ENCODE data around the gene SUPT6H. TPM values are rescaled to one million over a fixed set of nuclear protein-coding genes. Genes with fewer than 3 reads are reported as not detected.

Gene SUPT6H
- total RNA-seq, result 95.8 and 104 TPM in 2 replicates

DNA sequence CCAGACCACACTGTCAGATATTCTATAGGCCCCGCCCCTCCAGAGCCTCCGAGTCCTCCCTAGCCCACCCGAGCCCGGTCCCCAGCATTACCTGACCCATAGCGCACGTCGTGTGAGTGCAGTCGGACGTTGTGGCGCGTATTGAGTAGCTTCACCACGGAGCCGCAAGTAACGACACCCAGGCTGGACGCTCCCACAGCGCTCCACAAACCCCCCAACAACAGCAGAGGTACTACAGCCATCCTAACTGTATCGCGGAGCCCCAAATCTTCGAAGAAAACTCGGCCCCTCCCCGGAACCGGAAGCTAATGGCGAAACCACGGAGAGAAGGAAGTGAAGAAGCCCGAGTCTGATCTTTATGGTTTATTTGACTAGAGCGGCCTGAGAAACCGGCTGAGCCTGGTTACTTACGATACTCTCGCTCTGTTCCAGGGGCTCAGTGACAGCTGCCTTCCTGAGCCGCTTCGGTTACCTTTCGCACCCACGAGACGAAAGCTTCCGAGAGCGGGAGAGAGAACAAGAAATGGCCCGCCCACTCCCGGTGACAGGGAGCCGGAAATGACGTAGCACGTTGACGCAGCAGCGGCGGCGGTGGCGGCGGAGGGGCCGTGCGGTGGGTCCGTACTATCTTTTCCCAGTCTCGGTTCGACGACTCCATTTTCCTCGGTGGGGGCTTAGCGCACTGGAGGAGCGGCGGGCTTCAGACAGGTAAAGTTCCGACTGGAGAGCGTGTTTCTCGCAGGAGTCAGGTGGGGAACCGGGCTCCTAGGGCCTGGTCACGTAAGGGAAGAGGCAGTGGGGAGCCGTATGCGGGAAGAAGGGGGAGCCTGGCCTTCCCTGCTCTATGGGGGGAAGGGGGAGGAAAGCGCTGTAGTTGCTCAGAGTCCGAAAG is at the start of gene SUPT6H, which contains the start of gene SDF2:
SUPT6H (plus strand) TSS at position 571 of the 892 bp plus-strand sequence. CDS start 11,197 bp downstream, outside the sequence.
SDF2 (minus strand) TSS at position 272 of the 892 bp plus-strand sequence; CDS start at position 242, 30 bp downstream.
- intact Hi-C loops (cut with micrococcal nuclease), result loop anchor here (1.0 to 10.0 kb wide), 10 partner anchors 17 to 1010 kb away; partner anchors contain the start of genes ALDOC, BLTP2, FAM222B and PROCA1

DNA sequence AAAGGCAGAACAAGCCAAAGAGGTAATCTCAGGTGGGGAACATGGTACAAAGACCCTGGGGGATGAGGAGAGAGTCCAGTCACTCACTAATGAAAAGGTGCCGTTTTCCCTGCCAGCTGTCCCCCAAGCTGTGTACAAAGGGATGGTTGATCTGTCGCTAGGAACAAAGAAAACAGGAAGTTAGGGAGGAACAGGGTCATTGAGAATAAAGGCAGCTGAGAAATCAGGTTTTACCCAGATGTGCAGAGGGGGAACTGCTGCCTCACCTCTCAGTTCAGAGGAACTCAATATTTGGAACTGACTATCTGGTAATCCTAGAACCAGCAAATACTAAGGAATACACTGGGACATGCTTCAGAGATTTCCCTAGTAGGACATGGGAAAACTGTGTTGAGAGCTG is 49.5 kb upstream of the SUPT6H start:
- intact Hi-C loops (cut with micrococcal nuclease), result loop anchor here (5.0 kb wide), 1 partner anchor 65 kb away; no protein-coding TSS in a partner anchor

DNA sequence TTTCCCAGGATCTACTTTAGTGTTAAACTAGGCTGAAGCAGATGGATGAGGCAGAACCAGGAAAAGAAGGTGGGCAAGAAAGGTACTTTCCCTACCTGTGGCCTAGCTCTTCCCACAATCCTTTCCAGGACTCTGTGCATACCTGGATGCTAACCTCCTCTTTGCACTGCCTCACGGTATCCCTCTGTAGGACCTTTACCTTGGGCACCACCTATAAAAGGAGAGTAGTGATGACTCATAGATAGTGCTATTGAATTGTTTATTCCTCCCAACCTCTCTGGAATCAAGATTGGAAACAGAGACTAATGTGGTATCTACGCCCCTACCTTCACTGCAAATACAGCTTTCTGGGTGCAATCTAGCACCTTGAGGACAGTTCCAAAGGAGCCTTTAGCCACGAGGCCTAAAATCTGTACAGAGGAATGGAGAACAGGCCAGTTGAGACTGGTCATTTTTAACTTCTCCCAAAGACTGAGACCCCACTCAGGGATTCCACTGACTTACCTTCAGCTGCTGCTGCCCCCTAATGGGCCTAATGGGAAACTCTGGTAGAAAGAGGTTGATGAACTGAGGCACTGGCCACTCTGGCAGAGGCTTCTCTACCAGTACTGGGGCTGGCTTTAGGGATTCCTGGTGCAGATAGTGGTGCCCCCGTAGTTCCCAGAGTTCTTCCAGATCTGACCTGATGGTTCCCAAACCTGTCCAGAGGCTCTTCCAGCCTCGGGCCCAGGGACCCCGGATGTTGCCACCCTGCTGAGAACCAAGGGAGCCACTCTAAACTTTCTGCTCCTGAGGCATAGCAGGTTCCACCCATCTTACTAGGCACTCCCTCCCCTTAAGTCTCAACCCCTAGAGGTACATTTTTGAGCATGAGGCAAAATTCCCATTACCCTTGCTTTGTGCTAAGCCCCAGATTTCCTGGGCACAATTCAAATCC is 48.8 kb upstream of the SUPT6H start:
- intact Hi-C loops (cut with micrococcal nuclease), result loop anchor here (5.0 kb wide), 1 partner anchor 66 kb away; no protein-coding TSS in a partner anchor

DNA sequence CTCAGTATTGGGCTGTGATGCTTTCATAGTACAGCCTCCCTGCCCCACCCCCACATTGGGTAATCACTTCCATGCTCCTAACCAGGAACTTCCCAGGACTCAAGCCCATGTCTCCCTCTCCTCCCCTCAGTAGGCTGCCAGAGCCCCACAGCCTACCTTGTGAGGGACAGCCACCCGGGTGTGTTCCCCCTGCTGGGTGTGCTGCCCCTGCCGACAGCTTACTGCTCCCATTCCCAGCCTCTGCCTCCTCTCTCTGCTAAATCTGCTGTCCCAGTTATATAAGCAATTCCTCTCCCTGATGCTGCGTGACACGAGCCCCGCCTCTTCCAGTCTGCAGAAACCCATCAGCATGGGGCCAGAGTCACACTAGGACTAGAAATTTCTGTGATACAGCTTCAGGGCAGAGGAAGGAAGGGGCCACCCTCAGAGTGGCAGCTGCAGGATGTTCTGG is 48.0 kb upstream of the SUPT6H start, which contains the start of gene RSKR:
RSKR (minus strand) TSS at position 255 of the 451 bp plus-strand sequence; CDS start at position 231, 24 bp downstream.
- intact Hi-C loops (cut with micrococcal nuclease), result loop anchor here (5.0 kb wide), 1 partner anchor 67 kb away; no protein-coding TSS in a partner anchor

DNA sequence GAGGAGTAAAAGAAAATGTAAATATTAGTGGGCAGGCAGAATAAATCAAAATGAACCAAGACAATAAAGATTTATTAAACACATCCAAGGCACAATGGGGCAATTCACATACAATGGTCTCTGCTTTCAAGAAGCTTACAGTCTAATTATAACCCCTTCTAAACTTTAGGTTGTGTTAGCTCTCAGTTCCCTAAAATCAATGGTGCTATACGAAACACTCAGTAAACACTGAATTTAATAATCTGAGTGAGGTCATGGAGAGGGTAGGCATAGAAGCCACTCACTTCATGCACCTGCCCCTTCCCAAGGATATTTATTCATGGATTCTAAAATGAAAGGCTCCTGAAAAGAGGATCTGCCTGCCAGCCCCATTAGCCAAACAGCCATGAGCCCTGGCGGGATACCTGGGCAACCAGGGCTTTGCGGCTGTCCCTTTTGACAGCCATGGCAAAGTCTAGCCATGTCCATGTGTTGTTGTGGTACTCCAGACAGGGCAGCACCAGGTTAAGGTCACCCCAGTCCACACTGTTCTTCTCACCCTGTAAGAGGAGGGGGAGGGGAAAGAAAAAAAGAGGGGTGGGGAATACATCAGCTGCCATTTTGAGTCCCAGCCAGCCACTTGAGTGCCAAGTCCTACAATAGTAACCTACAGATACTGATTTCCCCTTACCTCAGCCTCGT is 46.6 kb upstream of the SUPT6H start:
- intact Hi-C loops (cut with micrococcal nuclease), result no loop called here

DNA sequence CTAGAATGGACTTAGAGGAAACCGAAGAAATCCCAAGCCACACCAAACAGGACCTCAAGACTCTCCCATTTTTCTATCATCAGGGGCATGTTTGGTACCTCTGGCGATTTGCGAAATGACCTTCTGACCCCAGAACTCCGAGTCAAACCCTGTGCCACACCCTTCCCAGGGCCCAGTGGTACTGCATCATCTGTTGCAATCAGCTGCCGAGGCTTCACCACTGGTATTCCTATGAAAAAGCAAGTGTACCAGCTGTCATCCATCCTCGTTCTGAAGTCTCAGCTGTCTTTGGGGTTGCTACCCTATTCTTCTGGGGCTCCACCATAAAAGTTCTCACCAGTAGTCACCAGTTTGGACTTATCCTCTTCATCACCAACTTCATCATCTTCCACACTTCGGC is 45.7 kb upstream of the SUPT6H start:
- intact Hi-C loops (cut with micrococcal nuclease), result no loop called here

DNA sequence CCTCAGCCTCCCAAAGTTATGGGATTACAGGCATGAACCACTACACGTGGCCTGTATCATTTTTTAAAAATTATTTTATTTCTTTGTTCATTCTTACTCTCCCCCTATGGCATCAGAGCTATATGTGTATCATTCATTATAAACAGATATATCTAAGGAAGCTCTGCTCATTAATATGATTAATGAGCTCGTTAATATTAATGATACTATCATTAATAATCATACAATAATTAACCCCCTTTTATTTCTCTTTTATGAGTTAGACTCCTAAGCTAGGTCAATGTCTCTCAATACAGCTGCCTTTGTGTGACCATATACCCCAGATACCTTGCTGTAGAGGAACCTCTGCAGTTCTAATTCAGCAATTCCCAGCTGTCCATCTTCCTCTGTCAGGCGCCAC is 43.5 kb upstream of the SUPT6H start:
- intact Hi-C loops (cut with micrococcal nuclease), result no loop called here

DNA sequence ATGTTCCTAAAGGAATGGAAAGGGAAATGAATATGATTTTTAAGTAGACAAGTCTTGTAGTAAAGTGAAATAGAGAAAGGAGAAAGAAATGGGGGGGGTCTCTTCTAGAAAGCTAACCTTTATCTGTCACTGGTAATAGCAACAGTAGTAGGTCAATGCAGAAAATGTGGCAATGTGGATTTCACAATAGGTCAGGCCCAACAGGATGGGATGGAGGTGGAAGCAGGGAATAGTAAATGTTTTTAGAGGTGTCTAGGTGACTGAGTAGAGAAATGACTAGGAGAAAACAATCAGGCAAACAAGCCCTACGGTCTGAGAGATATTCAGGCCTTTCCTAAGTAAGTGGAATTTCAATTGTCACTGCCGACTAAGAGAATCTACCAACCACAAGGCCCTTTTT is 42.0 kb upstream of the SUPT6H start:
- intact Hi-C loops (cut with micrococcal nuclease), result no loop called here

DNA sequence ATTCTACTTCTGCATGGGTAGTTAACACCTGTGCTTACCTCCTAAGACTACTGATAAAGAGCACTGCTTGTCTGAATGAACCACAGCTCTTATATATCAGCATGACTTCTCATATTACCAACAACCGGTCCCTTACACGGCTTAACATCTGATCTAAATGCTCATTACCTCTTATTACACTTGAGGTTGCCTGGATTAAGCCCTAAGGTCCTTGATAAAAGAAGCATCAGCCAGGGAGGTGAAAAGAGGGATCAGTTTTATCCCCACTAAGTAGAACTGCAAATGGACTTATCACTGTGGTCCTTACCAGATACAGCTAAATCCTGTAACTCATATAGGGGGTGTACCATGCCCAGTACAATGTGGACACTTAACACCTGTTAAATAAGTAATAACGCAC is 39.8 kb upstream of the SUPT6H start:
- intact Hi-C loops (cut with micrococcal nuclease), result no loop called here

DNA sequence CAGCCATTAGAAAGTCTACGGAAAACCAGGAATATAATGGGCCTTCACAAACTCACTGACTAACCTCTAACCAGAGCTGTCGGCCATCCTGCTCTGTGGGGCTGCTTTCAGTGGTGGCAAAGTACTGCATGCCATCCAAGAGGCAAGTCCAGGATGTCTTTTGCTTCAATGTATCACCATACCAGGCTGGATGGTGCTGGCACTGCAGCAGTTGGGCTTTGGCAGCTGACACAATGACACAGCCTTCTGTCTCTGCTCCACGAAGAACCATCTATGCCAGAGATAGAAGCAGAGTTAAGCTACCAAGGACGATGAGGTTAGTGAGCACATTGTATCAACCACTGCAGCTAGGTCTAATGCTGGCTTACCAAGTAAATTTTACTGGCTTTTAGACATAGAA is 38.3 kb upstream of the SUPT6H start:
- intact Hi-C loops (cut with micrococcal nuclease), result no loop called here

DNA sequence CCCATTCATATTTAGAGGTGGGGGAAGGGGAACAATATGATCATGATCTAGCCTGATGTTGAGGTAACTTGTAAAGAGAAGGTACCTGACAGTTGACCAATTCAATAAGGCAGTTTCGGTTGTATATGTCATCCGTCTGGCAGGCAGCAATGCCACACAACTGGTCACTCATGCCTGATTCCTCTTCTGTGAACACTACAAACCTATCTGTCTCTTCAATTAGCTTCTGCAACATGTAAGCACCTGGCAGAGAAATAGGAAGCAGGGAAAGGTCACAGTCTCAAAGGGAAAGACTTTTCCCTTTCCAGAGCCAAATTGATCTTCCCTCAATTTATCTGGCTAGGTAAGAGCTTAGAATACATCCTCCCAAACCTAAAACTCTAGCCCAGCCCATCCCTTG is 37.9 kb upstream of the SUPT6H start:
- intact Hi-C loops (cut with micrococcal nuclease), result no loop called here

DNA sequence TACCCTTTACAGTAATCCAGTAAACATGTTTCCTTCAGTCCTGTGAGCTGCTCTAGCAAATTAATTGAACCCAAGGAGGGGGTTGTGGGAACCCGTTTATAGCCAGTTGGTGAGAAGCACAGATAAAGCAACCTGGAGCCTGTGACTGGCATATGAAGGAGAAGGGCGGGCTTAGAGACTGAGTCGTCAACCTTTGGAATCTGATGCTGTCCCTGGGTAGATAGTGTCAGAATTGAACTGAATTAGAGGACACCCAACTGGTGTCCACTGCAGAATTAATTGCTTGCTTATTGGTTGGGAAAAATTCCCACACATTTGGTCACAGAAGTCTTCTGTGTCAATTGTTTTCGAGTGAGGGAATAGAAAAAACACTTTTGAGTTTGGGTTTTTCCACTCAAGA is 35.2 kb upstream of the SUPT6H start:
- intact Hi-C loops (cut with micrococcal nuclease), result no loop called here

DNA sequence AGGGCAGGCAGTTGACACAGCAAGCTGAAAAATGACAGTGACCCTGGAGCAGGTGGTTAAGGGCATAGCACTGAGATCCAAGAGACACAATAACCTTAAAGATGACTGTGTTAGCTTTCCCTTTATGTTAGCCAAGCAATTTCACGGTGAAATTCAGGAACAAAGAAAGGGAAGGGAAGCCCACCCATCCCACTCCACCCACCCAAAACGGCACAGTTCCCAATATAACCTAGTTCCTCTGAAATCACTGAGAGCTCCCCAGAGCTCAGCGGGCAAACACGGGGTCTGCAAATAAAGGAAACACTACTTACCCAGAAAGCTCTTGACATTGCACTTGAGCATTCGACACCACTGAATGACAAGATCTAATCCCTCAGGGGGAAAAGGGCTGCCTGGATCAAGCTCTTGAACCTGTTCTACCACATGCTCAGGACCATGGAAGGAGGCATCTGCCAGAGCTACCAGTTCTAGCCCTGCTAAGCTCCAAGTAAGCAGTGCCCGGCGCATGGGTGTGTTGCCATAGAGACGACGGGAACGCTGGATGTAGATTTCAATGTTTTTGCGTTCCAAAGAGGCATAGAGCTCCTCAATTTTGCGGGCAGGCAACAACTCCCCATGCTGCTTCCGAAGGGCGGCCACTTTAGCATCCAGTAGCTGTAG is 27.7 kb upstream of the SUPT6H start:
- intact Hi-C loops (cut with micrococcal nuclease), result no loop called here

DNA sequence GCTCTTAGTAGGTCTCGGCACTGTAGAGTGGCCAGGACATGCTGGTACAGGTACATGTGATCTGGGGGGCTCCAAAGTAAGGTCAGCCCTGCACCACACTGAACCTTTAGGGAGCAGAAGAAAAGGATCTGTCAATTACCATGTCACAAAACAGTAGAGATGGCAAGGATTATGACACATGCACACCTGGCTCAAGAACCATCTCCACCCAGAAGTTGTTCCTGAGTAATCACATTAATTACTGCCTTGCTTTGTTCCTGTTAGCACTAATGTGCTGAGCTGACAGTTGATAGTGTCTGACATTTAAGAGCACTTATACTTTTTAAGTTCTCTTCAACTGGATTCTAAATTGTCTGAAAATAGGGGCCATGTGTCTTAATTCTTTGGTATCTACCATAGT is 26.5 kb upstream of the SUPT6H start:
- intact Hi-C loops (cut with micrococcal nuclease), result no loop called here

DNA sequence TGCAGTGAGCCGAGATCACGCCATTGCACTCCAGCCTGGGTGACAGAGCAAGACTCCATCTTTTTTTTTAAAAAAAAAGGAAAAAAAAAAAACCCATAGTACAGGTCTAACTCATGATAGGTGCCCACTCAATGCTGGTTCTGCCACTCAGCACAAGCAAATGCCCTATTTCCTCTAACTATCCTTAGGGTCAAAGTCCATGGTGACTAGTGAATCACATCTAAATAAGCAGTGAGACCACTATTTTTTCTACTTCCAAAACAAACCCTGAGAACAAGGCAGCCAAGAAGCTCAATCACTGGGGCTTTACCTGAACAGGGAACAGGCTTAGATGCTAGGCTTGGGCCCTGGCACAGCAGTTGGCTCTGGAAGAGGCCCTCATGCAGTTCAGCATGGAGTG is 20.4 kb upstream of the SUPT6H start:
- intact Hi-C loops (cut with micrococcal nuclease), result no loop called here

DNA sequence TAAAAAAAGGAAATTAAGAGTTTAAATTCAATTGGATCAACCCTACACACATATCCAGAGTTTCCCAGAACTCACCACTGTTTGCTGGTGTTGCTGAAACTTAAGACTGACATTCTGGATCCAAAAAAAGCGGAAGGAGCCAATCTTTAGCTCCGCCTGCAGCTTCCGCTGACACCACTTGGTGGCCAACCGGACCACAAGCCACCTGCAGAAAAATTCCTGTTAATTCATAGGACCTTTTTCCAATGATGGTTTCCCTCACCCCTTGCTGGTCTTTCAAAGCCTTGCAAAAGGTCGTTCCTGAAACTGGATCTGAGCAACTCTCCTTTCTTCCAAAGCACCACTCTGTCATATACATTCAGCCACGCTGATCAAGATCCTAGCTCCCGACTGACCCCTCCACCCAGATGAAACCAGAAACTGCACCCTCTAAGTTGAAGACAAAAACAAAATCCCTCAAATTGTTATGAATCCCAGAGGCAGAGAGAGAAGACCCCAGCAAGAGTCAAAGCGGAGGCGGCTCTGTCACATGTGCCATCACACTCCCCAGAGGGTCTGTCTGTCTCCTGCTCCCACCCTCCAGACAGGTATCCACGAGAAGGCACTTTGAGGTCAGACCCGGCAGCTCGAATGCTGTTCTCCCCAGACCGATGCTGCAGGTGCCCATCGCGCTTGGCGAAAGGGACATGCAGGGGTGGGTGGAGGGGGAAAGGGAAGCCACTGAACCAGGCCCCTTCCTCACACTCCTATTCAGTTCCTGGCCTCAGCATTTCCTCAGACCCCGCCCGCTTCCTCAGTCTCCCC is 17.8 kb upstream of the SUPT6H start:
- intact Hi-C loops (cut with micrococcal nuclease), result loop anchor here (1.0 to 2.0 kb wide), 4 partner anchors 67 to 259 kb away; partner anchors contain the start of genes ALDOC and DHRS13

DNA sequence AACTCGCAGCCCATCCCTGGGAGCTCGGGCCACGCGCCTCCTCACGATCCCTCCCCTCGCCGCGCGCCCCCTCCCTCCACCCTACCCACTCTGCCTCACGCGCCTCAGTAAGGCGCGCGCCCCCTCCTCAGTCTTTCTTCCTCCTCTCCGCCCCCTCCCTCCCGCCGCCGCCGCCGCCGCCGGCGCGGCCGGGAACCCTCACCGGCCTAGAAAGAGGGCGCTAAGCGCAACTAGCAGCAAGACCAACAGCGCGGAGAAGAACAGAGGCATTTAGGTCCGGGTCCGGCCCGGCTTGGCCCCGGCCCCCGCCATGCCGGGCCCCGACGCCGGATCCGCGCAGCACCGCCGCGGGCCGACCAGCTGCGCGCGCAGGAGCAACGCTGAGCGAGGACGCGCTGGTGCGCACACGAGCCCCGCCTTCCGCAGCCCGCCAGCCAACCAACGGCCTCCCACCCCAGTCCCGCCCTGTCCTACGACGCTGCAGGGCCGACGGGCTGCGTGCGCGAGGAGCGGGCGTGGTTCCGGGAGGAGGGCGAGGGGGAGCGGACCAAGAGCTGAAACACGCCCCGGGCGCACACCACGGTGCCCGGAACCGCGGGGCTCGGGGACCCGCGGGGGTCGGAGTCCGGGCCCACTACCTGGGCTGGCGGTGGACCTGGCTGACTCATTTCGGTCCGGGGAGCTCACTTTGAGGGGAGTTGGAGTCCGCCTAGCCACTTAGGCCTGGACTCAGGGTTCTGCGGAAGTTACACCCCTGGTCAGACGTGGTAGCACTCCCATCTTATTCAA is 17.0 kb upstream of the SUPT6H start, which contains the start of gene BLTP2:
BLTP2 (minus strand) TSS at position 372 of the 789 bp plus-strand sequence; CDS start at position 270, 102 bp downstream.
- intact Hi-C loops (cut with micrococcal nuclease), result loop anchor here (1.0 to 5.0 kb wide), 12 partner anchors 16 to 472 kb away; partner anchors contain the start of genes ALDOC, DHRS13, IFT20 and PROCA1

DNA sequence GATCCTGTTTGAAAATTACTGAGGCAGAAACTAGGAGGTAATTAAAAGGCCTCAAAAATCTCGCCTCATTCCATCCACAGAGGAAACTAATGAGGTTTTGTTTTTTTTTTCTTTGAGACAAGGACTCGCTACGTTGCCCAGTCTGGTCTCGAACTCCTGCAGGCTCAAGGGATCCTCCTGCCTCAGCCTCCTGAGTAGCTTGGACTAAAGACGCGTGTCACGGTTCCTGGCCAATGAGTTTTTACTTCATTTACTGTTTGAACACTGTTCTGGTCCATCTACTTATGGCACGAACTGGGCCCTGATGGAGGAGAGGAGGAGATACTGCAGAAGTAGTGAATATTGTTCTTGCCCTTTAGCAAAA is 16.4 kb upstream of the SUPT6H start:
- intact Hi-C loops (cut with micrococcal nuclease), result loop anchor here (1.0 to 5.0 kb wide), 11 partner anchors 16 to 472 kb away; partner anchors contain the start of genes ALDOC, DHRS13, IFT20 and PROCA1
